Trophoblast cell (in vitro differentiated cells and primary cell): ENCODE measurements around the gene EXT2. TPM values are rescaled to one million over a fixed set of nuclear protein-coding genes. Genes with fewer than 3 reads are reported as not detected.

Source experiments
- DNase-seq, 2 donors: peaks; one replicate each; pipeline ENCODE4 v3.0.0-alpha.2; 2016
- H2AFZ ChIP-seq: 2 replicates; pipeline ENCODE4 v1.6.1; 2013; ENCODE audit warnings: low read length, moderate library complexity, mild to moderate bottlenecking; ENCODE audit not compliant: insufficient read depth, poor library complexity
- H2AK5ac ChIP-seq: 2 replicates; pipeline ENCODE4 v1.6.1; 2013; ENCODE audit warnings: mild to moderate bottlenecking, low read length
- H2BK120ac ChIP-seq: 2 replicates; pipeline ENCODE4 v1.6.1; 2013; ENCODE audit warnings: low read length, mild to moderate bottlenecking, moderate library complexity; ENCODE audit not compliant: insufficient read depth, poor library complexity
- H2BK12ac ChIP-seq: 2 replicates; pipeline ENCODE4 v1.6.1; 2013; ENCODE audit warnings: mild to moderate bottlenecking, low read length, moderate library complexity
- H2BK5ac ChIP-seq: 2 replicates; pipeline ENCODE4 v1.6.1; 2013; ENCODE audit warnings: low read length, low read depth, moderate library complexity, mild to moderate bottlenecking; ENCODE audit not compliant: poor library complexity
- H3K14ac ChIP-seq: 2 replicates; pipeline ENCODE4 v1.6.1; 2013; ENCODE audit warnings: mild to moderate bottlenecking, low read length
- H3K18ac ChIP-seq: 2 replicates; pipeline ENCODE4 v1.6.1; 2013; ENCODE audit warnings: mild to moderate bottlenecking, low read length
- H3K23ac ChIP-seq: 2 replicates; pipeline ENCODE4 v1.6.1; 2013; ENCODE audit warnings: low read length
- H3K27ac ChIP-seq: 2 replicates; pipeline ENCODE4 v1.5.1; 2013; ENCODE audit warnings: low read depth, mild to moderate bottlenecking, inconsistent platforms, low read length, moderate library complexity
- H3K27me3 ChIP-seq: 2 replicates; pipeline ENCODE4 v1.6.1; 2013; ENCODE audit warnings: inconsistent platforms, mild to moderate bottlenecking, low read length, moderate library complexity; ENCODE audit not compliant: insufficient read depth
- H3K36me3 ChIP-seq, 2 experiments: 1 replicate in 1 of 2; 2 replicates in 1 of 2; pipeline ENCODE4 v1.6.1; 2013; ENCODE audit warnings: low read length in 2 of 2, mild to moderate bottlenecking in 2 of 2, moderate library complexity in 1 of 2; ENCODE audit not compliant: insufficient read depth in 2 of 2, control insufficient read depth in 1 of 2
- H3K4ac ChIP-seq: 2 replicates; pipeline ENCODE4 v1.6.1; 2013; ENCODE audit warnings: low read depth, mild to moderate bottlenecking, low read length, moderate library complexity
- H3K4me1 ChIP-seq, 2 experiments: 1 replicate in 1 of 2; 2 replicates in 1 of 2; pipeline ENCODE4 v1.6.1; 2013; ENCODE audit warnings: low read length in 2 of 2, mild to moderate bottlenecking in 2 of 2, moderate library complexity in 1 of 2; ENCODE audit not compliant: insufficient read depth in 2 of 2, control insufficient read depth in 1 of 2
- H3K4me2 ChIP-seq: 2 replicates; pipeline ENCODE4 v1.6.1; 2013; ENCODE audit warnings: inconsistent platforms, mild to moderate bottlenecking, low read length, moderate library complexity
- H3K4me3 ChIP-seq: 2 replicates; pipeline ENCODE4 v1.5.1; 2013; ENCODE audit warnings: mild to moderate bottlenecking, low read depth, low read length, inconsistent platforms
- H3K79me1 ChIP-seq: one replicate; pipeline ENCODE4 v1.6.1; 2013; ENCODE audit warnings: low read length
- H3K79me2 ChIP-seq: 2 replicates; pipeline ENCODE4 v1.6.1; 2013; ENCODE audit warnings: low read length, mild to moderate bottlenecking; ENCODE audit not compliant: control insufficient read depth, insufficient read depth, poor library complexity
- H3K9ac ChIP-seq: 2 replicates; pipeline ENCODE4 v1.6.1; 2013; ENCODE audit warnings: mild to moderate bottlenecking, low read length
- H3K9me3 ChIP-seq: 2 replicates; pipeline ENCODE4 v1.6.1; 2013; ENCODE audit warnings: low read depth, mild to moderate bottlenecking, control low read depth, inconsistent platforms, low read length; ENCODE audit not compliant: insufficient read depth
- H4K12ac ChIP-seq: 2 replicates; pipeline ENCODE4 v1.6.1; 2013; ENCODE audit warnings: low read depth, mild to moderate bottlenecking, low read length, moderate library complexity
- H4K8ac ChIP-seq: 2 replicates; pipeline ENCODE4 v1.6.1; 2013; ENCODE audit warnings: low read depth, mild to moderate bottlenecking, low read length, moderate library complexity
- H4K91ac ChIP-seq: one replicate; pipeline ENCODE4 v1.6.1; 2013; ENCODE audit warnings: low read depth, mild to moderate bottlenecking, low read length, moderate library complexity
- WGBS: extraction: QIAGEN DNeasy Blood & Tissue Kit; methylation state at CpG from one replicate; pipeline ENCODE4 v1.1.7; 2013; ENCODE audit warnings: missing lambda C conversion rate; ENCODE audit not compliant: insufficient read length, insufficient coverage; ENCODE audit errors: extremely low coverage; 5-methylcytosine and 5-hydroxymethylcytosine counted together
- polyA plus RNA-seq: library from polyadenylated mRNA; stranded (reverse); fragments of 200-250 nt; gene quantifications from 2 replicates; pipeline ENCODE4 v1.2.3, GENCODE V29; 2013

The EXT2 gene
- 28.9 and 29.7 TPM in 2 replicates for polyA plus RNA-seq

- peak within 1 kb of the TSS; percentile 95 for H3K9ac ChIP-seq
- peak within 1 kb of the TSS; percentile 20 for H4K91ac ChIP-seq
- peak within 1 kb of the TSS; percentile 9 for H2AK5ac ChIP-seq
- H4K12ac ChIP-seq, result peak within 1 kb of the TSS; percentile 72
- no peak within 1 kb of the TSS for H2BK120ac ChIP-seq
- peak within 1 kb of the TSS; percentile 73 for H4K8ac ChIP-seq
- peak within 1 kb of the TSS; percentile 1 for H3K4ac ChIP-seq
- peak within 1 kb of the TSS; percentile 44 for H3K27ac ChIP-seq
- H2BK5ac ChIP-seq, result no peak within 1 kb of the TSS
- H2AFZ ChIP-seq, result peak within 1 kb of the TSS; percentile 77
- peaks cover 4% of the 10 kb centered on the region for H3K79me1 ChIP-seq
- peak; percentile 89 to 95 for DNase-seq
- H3K4me2 ChIP-seq, result peak within 1 kb of the TSS; percentile 70
- H3K4me1 ChIP-seq, result peaks cover 4% of the 10 kb centered on the region in 2 experiments
- no peaks in the 10 kb centered on the region for H3K36me3 ChIP-seq
- H3K4me3 ChIP-seq, result peak within 1 kb of the TSS; percentile 100
- no peaks in the 10 kb centered on the region for H3K9me3 ChIP-seq
- H3K18ac ChIP-seq, result peak within 1 kb of the TSS; percentile 67
- WGBS, result no CpG with 5 or more reads among the region's 83 CpGs
- no peaks in the 10 kb centered on the region for H3K27me3 ChIP-seq
- H2BK12ac ChIP-seq, result no peak within 1 kb of the TSS
- H3K14ac ChIP-seq, result peak within 1 kb of the TSS; percentile 72
- H3K23ac ChIP-seq, result no peak within 1 kb of the TSS
- peaks cover 7% of the 10 kb centered on the region for H3K79me2 ChIP-seq
Observed at GRCh38 chr11:44095506-44096359, at the start of gene EXT2. TSS of gene EXT2 (plus strand) at chr11:44095678. CDS start at chr11:44107713, 12,035 bp downstream.

DNA sequence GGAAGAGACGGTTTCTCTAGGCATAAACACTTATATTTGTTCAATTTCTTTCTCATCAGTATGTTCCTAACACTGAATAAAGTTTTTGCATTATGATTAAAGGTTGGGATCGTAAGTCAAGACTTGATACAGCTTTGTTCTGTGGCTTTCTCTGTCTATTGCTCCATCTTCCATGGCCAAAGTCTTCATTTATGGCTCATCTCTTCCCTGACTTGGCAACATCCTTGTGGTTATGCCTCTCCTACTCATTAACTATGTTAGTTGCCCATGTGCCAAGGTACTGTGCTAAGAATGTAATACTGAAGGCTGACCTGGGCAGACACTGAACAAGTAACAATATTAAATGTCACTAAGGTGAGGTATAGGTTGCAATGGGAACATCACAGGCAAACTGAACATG, 49.3 kb upstream of the EXT2 start:
- H4K8ac ChIP-seq, result no peak overlapping the region

GRCh38 chr11:44047298-44047697, 48.2 kb upstream of the EXT2 start:
- Histone ChIP-seq H3K18ac (no peak overlapping the region), H3K4me2 (no peak overlapping the region), H2AFZ (no peak overlapping the region), H3K79me2 (no peaks in the 10 kb centered on the region), H3K36me3 (no peaks in the 10 kb centered on the region), H2AK5ac (no peak overlapping the region), H3K14ac (no peak overlapping the region), H3K79me1 (no peaks in the 10 kb centered on the region), H2BK12ac (no peak overlapping the region), H3K4me1 (no peaks in the 10 kb centered on the region), H3K23ac (no peak overlapping the region), H4K91ac (no peak overlapping the region), H2BK5ac (no peak overlapping the region), H3K4me3 (no peak overlapping the region), H3K27me3 (no peaks in the 10 kb centered on the region), H4K8ac (no peak overlapping the region), H3K9ac (no peak overlapping the region), H3K4ac (no peak overlapping the region), H4K12ac (no peak overlapping the region), H2BK120ac (no peak overlapping the region), H3K9me3 (no peaks in the 10 kb centered on the region), H3K27ac (no peak overlapping the region)
- WGBS, result no CpG with 5 or more reads among the region's 2 CpGs
- DNase-seq, result no peak

More for the DNA sequence above, 49.3 kb upstream of the EXT2 start:
- Histone ChIP-seq H2BK5ac (no peak overlapping the region), H3K27me3 (no peaks in the 10 kb centered on the region), H3K27ac (no peak overlapping the region), H4K91ac (no peak overlapping the region), H2AFZ (no peak overlapping the region), H3K14ac (no peak overlapping the region), H3K9me3 (no peaks in the 10 kb centered on the region), H3K4me1 (no peaks in the 10 kb centered on the region), H3K79me1 (no peaks in the 10 kb centered on the region), H3K36me3 (no peaks in the 10 kb centered on the region), H3K79me2 (no peaks in the 10 kb centered on the region), H3K23ac (no peak overlapping the region), H3K18ac (no peak overlapping the region), H3K9ac (no peak overlapping the region), H3K4me2 (no peak overlapping the region), H3K4ac (no peak overlapping the region), H3K4me3 (no peak overlapping the region), H2BK12ac (no peak overlapping the region), H2AK5ac (no peak overlapping the region), H4K12ac (no peak overlapping the region), H2BK120ac (no peak overlapping the region)
- no peak for DNase-seq
- no CpG with 5 or more reads among the region's 2 CpGs for WGBS

- no peak within 1 kb of the TSS for H3K9ac ChIP-seq
- no peak within 1 kb of the TSS for H2BK120ac ChIP-seq
- H3K14ac ChIP-seq, result no peak within 1 kb of the TSS
- no peaks in the 10 kb centered on the region for H3K79me2 ChIP-seq
- no peaks in the 10 kb centered on the region for H3K36me3 ChIP-seq
- no peak within 1 kb of the TSS for H2BK12ac ChIP-seq
- H3K4ac ChIP-seq, result no peak within 1 kb of the TSS
- H3K9me3 ChIP-seq, result no peaks in the 10 kb centered on the region
- no peak within 1 kb of the TSS for H3K23ac ChIP-seq
- H2AK5ac ChIP-seq, result no peak within 1 kb of the TSS
- no peak within 1 kb of the TSS for H3K27ac ChIP-seq
- no peak within 1 kb of the TSS for H2BK5ac ChIP-seq
- H3K4me3 ChIP-seq, result no peak within 1 kb of the TSS
- H3K4me1 ChIP-seq, result no peaks in the 10 kb centered on the region
- no peak within 1 kb of the TSS for H3K4me2 ChIP-seq
- no peak within 1 kb of the TSS for H4K12ac ChIP-seq
- no peaks in the 10 kb centered on the region for H3K79me1 ChIP-seq
- H4K8ac ChIP-seq, result no peak within 1 kb of the TSS
- no peak within 1 kb of the TSS for H2AFZ ChIP-seq
- H3K27me3 ChIP-seq, result no peaks in the 10 kb centered on the region
- WGBS, result no CpG with 5 or more reads among the region's 12 CpGs
- no peak for DNase-seq
- H4K91ac ChIP-seq, result no peak within 1 kb of the TSS
- H3K18ac ChIP-seq, result no peak within 1 kb of the TSS
Observed at GRCh38 chr11:44047931-44048431, 47.5 kb upstream of the EXT2 start, which contains the start of gene ACCSL. TSS of gene ACCSL (plus strand) at chr11:44047981. CDS start at chr11:44048037, 56 bp downstream.
